Posterior cingulate gyrus (tissue), 11 donors: Measurements from ENCODE around the gene PCGF3.
"Not testable (repeated sequence)": the region's sequence is repeated elsewhere in the genome, so short reads cannot be mapped to it uniquely, and the experiment has no call there.

Source experiments
- DNase-seq, 10 donors: peaks; one replicate each; pipeline versions ENCODE4 v3.0.0 to v3.0.0-alpha.2; 2020 to 2021; ENCODE audit warnings: mixed read lengths in 3 of 10
- intact Hi-C: fragments of 100-400 bp; cut with DNase I; formaldehyde crosslinking; loops from one replicate; pipeline ENCODE4 v1.15.1; 2023

PCGF3 gene

GRCh38 chr4:732911-733630 lies 27.4 kb downstream of the PCGF3 start:
- peak in 2 of 10 donors; percentile 55 to 74 for DNase-seq
- intact Hi-C loops = no loop called here

GRCh38 chr4:733631-733980 lies 28.0 kb downstream of the PCGF3 start:
- intact Hi-C loops = no loop called here
- DNase-seq = peak in 1 of 10 donors; percentile 58

GRCh38 chr4:734075-734474 lies 28.4 kb downstream of the PCGF3 start:
- peak in 2 of 10 donors; percentile 12 to 67 for DNase-seq

GRCh38 chr4:734951-735350 lies 29.3 kb downstream of the PCGF3 start:
- peak in 2 of 10 donors; percentile 52 to 57 for DNase-seq
- intact Hi-C loops = no loop called here

More at GRCh38 chr4:734075-734474, 28.4 kb downstream of the PCGF3 start:
- intact Hi-C loops = no loop called here

GRCh38 chr4:735583-735982 lies 30.0 kb downstream of the PCGF3 start:
- DNase-seq = peak in 2 of 10 donors; percentile 39 to 81
- intact Hi-C loops = no loop called here

- DNase-seq = peak in 2 of 10 donors; percentile 39 to 72
- intact Hi-C loops = not testable (repeated sequence)
These were observed 30.9 kb downstream of the PCGF3 start for GRCh38 chr4:736561-736960.

GRCh38 chr4:738781-739280 lies 33.2 kb downstream of the PCGF3 start:
- DNase-seq = peak in 1 of 10 donors; percentile 61
- intact Hi-C loops = no loop called here

- DNase-seq = peak in 1 of 10 donors; percentile 33
These were observed 33.9 kb downstream of the PCGF3 start for GRCh38 chr4:739569-739968.

GRCh38 chr4:740011-740410 lies 34.4 kb downstream of the PCGF3 start:
- intact Hi-C loops = loop anchor here (10.0 kb wide), 1 partner anchor 245 kb away; the partner anchor contains the start of gene IDUA
- DNase-seq = peak in 1 of 10 donors; percentile 41

More at GRCh38 chr4:739569-739968, 33.9 kb downstream of the PCGF3 start:
- intact Hi-C loops = no loop called here

GRCh38 chr4:740656-741282 lies 35.1 kb downstream of the PCGF3 start:
- intact Hi-C loops = loop anchor here (10.0 kb wide), 1 partner anchor 244 kb away; the partner anchor contains the start of gene IDUA
- DNase-seq = peak in 1 of 10 donors; percentile 71

GRCh38 chr4:742096-742741 lies 36.6 kb downstream of the PCGF3 start:
- peak in 1 of 10 donors; percentile 59 for DNase-seq
- intact Hi-C loops = loop anchor here (10.0 kb wide), 1 partner anchor 243 kb away; the partner anchor contains the start of gene IDUA

GRCh38 chr4:742742-743311 lies 37.2 kb downstream of the PCGF3 start:
- DNase-seq = peak in 8 of 10 donors; percentile 60 to 94 (median 70)
- intact Hi-C loops = loop anchor here (10.0 kb wide), 1 partner anchor 242 kb away; the partner anchor contains the start of gene IDUA

GRCh38 chr4:743463-744211 lies 38.0 kb downstream of the PCGF3 start:
- intact Hi-C loops = loop anchor here (10.0 kb wide), 1 partner anchor 241 kb away; the partner anchor contains the start of gene IDUA
- peak in 2 of 10 donors; percentile 33 to 58 for DNase-seq

GRCh38 chr4:744212-744841 lies 38.7 kb downstream of the PCGF3 start:
- intact Hi-C loops = loop anchor here (10.0 kb wide), 1 partner anchor 240 kb away; the partner anchor contains the start of gene IDUA
- DNase-seq = peak in 3 of 10 donors; percentile 67 to 69 (median 68)

GRCh38 chr4:747546-748170 lies 42.0 kb downstream of the PCGF3 start:
- DNase-seq = peak in 2 of 10 donors; percentile 39 to 66
- intact Hi-C loops = loop anchor here (10.0 kb wide), 1 partner anchor 237 kb away; the partner anchor contains the start of gene IDUA

- intact Hi-C loops = loop anchor here (10.0 kb wide), 1 partner anchor 236 kb away; the partner anchor contains the start of gene IDUA
- DNase-seq = peak in 3 of 10 donors; percentile 40 to 50 (median 47)
These were observed 42.8 kb downstream of the PCGF3 start for GRCh38 chr4:748461-748860.

- peak in 3 of 10 donors; percentile 41 to 76 (median 72) for DNase-seq
- intact Hi-C loops = loop anchor here (10.0 kb wide), 1 partner anchor 235 kb away; the partner anchor contains the start of gene IDUA
These were observed 44.4 kb downstream of the PCGF3 start for GRCh38 chr4:749698-750666.
